Fibroblast of pulmonary artery (primary cell): ENCODE data around the gene RAPGEF2.
"Not testable (repeated sequence)": the region's sequence is repeated elsewhere in the genome, so short reads cannot be mapped to it uniquely, and the experiment has no call there.

Source experiments
- DNase-seq: peaks from one replicate; pipeline ENCODE4 v3.0.0-alpha.2; 2010; ENCODE audit warnings: low read depth
- H3K4me3 ChIP-seq: replicated peaks from 2 replicates; pipeline ENCODE4 v1.5.1; 2011; ENCODE audit warnings: low read depth, mild to moderate bottlenecking, control low read depth, low read length, moderate library complexity
- TF ChIP-seq, protein P1 (sequence below): IDR thresholded peaks from 2 replicates; pipeline ENCODE4 v1.5.1; 2011; ENCODE audit warnings: mild to moderate bottlenecking, control low read depth, low read length, inconsistent platforms; ENCODE audit errors: missing control alignments

Gene RAPGEF2

DNA sequence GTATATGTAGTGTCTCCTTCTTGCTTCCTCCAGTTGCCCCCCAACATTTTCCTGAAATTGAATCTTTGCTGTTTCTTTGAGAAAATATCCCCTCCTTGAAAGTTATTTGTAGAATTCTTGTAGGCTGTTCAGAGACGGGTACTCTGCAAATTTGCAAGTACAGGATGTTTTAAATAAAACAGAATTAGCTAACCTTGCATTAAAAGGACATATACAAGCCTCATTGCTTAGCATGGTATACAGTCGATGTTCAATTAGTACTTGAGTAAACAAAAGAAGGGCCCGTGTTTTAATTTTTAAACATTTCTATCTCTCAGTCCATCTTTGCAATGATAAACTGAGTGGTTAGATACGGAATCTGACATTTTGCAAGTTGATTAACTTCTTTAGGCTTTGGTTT, 50.8 kb downstream of the RAPGEF2 start:
- TF ChIP-seq, protein P1, sequence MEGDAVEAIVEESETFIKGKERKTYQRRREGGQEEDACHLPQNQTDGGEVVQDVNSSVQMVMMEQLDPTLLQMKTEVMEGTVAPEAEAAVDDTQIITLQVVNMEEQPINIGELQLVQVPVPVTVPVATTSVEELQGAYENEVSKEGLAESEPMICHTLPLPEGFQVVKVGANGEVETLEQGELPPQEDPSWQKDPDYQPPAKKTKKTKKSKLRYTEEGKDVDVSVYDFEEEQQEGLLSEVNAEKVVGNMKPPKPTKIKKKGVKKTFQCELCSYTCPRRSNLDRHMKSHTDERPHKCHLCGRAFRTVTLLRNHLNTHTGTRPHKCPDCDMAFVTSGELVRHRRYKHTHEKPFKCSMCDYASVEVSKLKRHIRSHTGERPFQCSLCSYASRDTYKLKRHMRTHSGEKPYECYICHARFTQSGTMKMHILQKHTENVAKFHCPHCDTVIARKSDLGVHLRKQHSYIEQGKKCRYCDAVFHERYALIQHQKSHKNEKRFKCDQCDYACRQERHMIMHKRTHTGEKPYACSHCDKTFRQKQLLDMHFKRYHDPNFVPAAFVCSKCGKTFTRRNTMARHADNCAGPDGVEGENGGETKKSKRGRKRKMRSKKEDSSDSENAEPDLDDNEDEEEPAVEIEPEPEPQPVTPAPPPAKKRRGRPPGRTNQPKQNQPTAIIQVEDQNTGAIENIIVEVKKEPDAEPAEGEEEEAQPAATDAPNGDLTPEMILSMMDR, result no peak
- no peak overlapping the region for H3K4me3 ChIP-seq

DNA sequence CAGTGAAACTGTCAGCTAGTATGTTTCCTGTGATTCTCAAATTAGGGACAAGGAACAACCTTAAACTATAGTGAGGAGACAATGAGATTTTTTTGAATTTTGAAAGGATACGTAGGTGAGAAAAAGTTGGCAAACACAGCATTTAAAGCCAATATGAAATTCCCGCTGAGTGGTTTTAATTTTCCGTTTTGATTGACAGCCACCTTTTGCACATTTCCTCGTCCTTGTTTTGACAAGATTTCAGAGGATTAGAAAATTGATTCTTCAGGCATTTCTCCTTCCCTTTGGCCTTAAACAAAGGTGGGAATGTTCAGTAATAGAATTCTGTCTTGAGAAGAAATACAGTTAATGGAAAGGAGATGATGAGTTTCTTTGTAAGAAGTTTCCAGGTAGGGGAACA, 52.2 kb downstream of the RAPGEF2 start:
- TF ChIP-seq, protein P1, result no peak
- no peak for DNase-seq
- no peak overlapping the region for H3K4me3 ChIP-seq

More for the DNA sequence above, 50.8 kb downstream of the RAPGEF2 start:
- DNase-seq, result no peak

DNA sequence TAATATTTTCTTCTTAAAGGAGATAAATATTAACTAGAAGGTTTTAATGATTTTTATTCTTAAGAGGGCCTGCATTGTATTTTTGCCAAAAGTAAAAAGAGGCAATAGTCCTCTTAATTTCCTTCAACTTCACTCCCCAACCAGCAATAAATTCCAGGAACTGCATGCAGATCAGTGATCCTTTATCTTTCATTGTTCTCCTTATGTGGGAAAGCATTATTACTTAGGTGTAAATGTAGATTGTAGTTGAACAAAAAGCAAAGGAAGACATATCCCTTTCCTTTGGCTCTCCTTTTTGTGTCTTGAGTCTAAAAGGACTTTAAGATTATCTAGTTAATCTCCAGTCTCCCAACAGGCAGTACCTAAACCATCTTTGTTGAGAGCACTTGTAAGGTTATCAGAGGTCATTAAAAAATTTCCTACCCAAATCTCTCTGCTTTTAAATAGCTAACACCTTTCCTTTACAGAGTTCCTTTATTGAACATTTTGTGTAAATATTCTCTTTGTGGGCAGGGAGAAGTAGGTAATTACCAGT, 55.3 kb downstream of the RAPGEF2 start:
- DNase-seq, result no peak
- TF ChIP-seq, protein P1, result no peak
- H3K4me3 ChIP-seq, result no peak overlapping the region

DNA sequence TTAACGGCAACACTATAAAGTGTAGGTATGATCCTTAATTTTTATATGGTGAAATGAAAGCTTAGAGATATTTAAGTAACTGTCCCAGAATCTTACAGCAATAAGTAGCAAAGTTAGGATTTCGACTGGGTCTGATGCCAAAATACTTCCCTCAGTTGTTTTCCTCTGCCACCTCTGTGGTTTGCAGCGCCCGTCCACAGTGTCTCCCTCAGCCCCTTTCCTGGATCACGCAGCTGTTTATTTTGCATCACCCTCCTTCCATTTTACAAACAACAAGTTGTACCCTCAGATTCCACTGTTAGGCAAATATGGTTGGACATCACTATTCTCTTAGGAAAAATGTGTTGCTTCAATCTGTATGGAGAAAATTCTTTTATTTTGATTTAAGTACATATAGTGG, 56.1 kb downstream of the RAPGEF2 start:
- TF ChIP-seq, protein P1, result no peak

DNA sequence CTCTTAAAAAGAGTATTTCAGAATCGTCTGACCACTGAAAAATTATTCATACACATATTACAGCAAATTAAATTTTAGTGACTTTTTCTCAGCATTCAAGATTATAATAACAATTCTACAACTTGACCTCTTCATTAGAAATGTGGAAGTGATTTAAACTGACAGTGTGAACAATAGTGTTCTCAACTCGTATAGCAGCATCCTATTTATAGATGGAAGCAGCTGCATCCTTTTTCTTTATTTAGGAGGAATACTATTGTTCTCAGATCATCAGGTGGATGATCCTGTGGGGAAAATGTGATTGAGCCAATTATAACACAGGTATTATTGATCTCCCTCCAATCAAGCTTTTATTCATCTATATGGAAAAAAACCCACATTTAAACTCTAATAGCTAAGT, 56.7 kb downstream of the RAPGEF2 start:
- no peak overlapping the region for H3K4me3 ChIP-seq
- no peak for DNase-seq
- TF ChIP-seq, protein P1, result no peak

More for the DNA sequence above, 56.1 kb downstream of the RAPGEF2 start:
- H3K4me3 ChIP-seq, result no peak overlapping the region
- DNase-seq, result no peak

DNA sequence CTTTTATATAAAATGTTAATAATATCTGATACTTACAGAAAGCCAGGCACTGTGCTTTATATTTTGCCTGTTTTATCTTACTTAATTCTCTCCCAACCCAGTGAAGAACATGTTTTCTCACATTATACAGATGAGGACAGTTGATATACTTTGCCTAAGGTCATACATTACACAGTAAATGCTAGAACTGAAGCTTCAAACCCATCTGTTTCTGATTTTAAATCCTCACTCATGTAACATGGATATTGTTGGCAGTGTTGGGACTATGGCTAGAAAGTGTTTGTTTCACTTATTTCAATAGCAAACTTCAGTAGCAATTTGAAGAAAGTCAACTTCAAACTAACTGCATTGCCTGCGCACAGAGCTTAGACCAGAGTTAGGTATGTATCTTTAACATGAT, 57.4 kb downstream of the RAPGEF2 start:
- no peak for DNase-seq
- TF ChIP-seq, protein P1, result no peak
- no peak overlapping the region for H3K4me3 ChIP-seq

DNA sequence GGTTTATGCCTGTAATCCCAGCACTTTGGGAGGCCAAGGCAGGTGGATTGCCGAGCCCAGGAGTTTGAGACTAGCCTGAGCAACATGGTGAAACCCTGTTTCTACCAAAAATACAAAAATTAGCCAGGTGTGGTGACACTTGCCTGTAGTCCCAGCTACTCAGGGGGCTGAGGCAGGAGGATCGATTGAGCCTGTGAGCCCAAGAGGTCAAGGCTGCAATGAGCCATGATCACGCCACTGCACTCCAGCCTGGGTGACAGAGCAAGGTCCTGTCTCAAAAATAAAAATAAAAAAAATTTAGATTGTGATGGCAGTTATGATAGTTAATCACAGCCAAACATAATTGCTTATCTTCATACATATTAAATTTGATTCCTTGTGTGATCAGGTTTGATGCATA, 58.6 kb downstream of the RAPGEF2 start:
- not testable (repeated sequence) for DNase-seq, H3K4me3 ChIP-seq

DNA sequence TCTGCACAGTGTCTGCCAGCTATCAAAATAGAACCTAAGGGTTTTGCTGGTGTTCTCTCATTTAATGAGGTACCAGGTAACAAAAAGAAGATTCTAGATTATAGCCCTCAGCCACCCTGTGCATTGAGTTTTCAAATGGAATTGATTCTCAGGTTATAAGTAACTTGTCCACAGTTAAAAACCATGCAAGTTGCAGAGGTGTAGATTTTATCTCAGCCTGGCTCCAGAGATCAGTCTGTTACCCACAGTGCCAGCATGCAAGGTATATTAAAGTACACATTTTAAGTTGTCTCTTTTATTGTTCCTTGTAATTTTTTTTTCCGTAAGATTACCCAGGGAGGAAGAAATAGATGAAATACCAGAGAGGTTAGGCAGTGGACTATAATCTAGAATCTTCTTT, 59.7 kb downstream of the RAPGEF2 start:
- no peak overlapping the region for H3K4me3 ChIP-seq
- TF ChIP-seq, protein P1, result no peak
- DNase-seq, result no peak
